Right cardiac atrium (tissue), 5 donors: Measurements from ENCODE around the gene CPAMD8. TPM values are rescaled to one million over a fixed set of nuclear protein-coding genes. Genes with fewer than 3 reads are reported as not detected.
A peak's percentile ranks its signal among the peaks of the same experiment; 100 is the strongest.
"Not testable (repeated sequence)": the region's sequence is repeated elsewhere in the genome, so short reads cannot be mapped to it uniquely, and the experiment has no call there.

ENCODE experiments used
- ATAC-seq, 2 donors: fragments of 200-7000 bp; cut with Tn5 transposase; one replicate each; pipeline versions ENCODE4 v1.8.0 to v1.9.1; 2020; ENCODE audit warnings: moderate library complexity in 2 of 2, mild to moderate bottlenecking in 1 of 2
- DNase-seq, 3 donors: peaks; one replicate each; pipeline ENCODE4 v3.0.0-alpha.2; 2020
- H3K27ac ChIP-seq: one replicate; pipeline ENCODE4 v1.5.1; 2013; ENCODE audit warnings: mild to moderate bottlenecking, low read length, control low read depth, moderate library complexity
- H3K27me3 ChIP-seq: one replicate; pipeline ENCODE4 v1.6.1; 2013; ENCODE audit not compliant: control insufficient read depth, insufficient read depth
- H3K4me1 ChIP-seq: one replicate; pipeline ENCODE4 v1.6.1; 2013; ENCODE audit warnings: low read length; ENCODE audit not compliant: control insufficient read depth, insufficient read depth
- H3K4me3 ChIP-seq: one replicate; pipeline ENCODE4 v1.5.1; 2013; ENCODE audit warnings: low read length, control low read depth
- H3K9me3 ChIP-seq: one replicate; pipeline ENCODE4 v1.6.1; 2013; ENCODE audit warnings: low read length; ENCODE audit not compliant: control insufficient read depth
- WGBS: extraction: QIAGEN DNeasy Blood & Tissue Kit; methylation state at CpG from one replicate; pipeline ENCODE4 v1.1.7; 2013; 5-methylcytosine and 5-hydroxymethylcytosine counted together
- intact Hi-C, 4 donors: fragments of 100-400 bp; cut with DNase I; formaldehyde crosslinking; loops; one replicate each; pipeline versions ENCODE4 v1.11.0 to v1.14.0; 2022 to 2023
- polyA plus RNA-seq: library from polyadenylated mRNA; stranded (reverse); fragments of 200-250 nt; gene quantifications from one replicate; pipeline ENCODE4 v1.2.3, GENCODE V29; 2013
- total RNA-seq, 4 donors: library from RNA; stranded (reverse); fragmentation: NEBNext Ultra II Directional; extraction: Animal tissue kit (Norgen Biotek cat#: 25700); gene quantifications; one replicate each; pipeline ENCODE4 v1.2.1, GENCODE V29; 2021
- donor health status: healthy with polysubstance abuse.
- donor health status: DM: no; HTN: yes; CAD: no.
- donor health status: DM: no; HTN: no; CAD: no.
- donor health status: DM: no; HTN: yes; CAD: no; lungs with severe emphysema.
- donor health status: DM: yes; HTN: yes; CAD: no.

The CPAMD8 gene
- total and polyA plus RNA-seq, 5 donors, result 2.4 to 19.7 (median 9.6) TPM

GRCh38 chr19:16882146-16882545 is 144.5 kb downstream of the CPAMD8 start:
- no peak overlapping the region for H3K27ac ChIP-seq
- H3K9me3 ChIP-seq, result no peaks in the 10 kb centered on the region
- no peaks in the 10 kb centered on the region for H3K27me3 ChIP-seq
- intact Hi-C loops, result no loop called here
- ATAC-seq, result no peak
- peaks cover under 1% of the 10 kb centered on the region for H3K4me1 ChIP-seq
- 94% methylated on average over 3 of the region's 3 CpGs for WGBS
- DNase-seq, result no peak
- no peak overlapping the region for H3K4me3 ChIP-seq

DNA sequence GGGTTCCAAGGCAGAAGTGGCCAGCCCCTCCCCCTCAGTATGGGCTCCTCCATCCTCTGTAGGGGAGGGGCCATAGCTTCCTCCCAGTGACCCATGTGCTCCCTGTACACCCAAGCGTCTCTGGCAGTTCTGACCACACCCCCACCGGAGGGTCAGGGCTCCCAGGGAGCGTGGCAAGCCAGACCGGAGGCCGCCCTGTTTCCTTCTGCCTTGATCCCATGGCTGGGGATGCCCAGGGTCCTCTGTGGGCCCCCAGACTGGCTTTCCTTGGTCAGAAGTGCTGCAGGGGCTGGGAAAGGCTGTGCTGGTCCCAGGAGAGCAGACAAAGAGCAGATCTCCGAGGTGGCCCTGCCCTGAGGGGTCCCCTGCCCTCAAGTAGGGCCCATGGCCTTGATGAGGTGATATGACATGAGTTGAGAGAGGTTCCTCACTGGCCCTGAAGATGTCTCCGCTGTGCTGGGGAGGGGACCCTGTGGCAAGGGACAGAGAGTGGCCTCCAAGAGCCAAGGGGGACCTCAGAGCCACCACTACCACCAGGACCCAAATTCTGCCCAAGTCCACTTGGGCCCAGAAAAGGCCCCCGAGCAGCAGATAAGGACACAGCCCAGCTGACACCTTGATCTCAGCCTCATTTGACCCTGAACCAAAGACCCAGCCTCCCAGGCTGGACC is 145.6 kb downstream of the CPAMD8 start:
- WGBS, result 93% methylated on average over 8 of the region's 8 CpGs
- ATAC-seq (no peak), DNase-seq (peak in 2 of 3 donors; percentile 5 to 41)
- H3K27me3 ChIP-seq, result no peaks in the 10 kb centered on the region
- intact Hi-C loops, result no loop called here
- no peak overlapping the region for H3K27ac ChIP-seq
- no peaks in the 10 kb centered on the region for H3K9me3 ChIP-seq
- H3K4me1 ChIP-seq, result no peaks in the 10 kb centered on the region
- H3K4me3 ChIP-seq, result no peak overlapping the region

DNA sequence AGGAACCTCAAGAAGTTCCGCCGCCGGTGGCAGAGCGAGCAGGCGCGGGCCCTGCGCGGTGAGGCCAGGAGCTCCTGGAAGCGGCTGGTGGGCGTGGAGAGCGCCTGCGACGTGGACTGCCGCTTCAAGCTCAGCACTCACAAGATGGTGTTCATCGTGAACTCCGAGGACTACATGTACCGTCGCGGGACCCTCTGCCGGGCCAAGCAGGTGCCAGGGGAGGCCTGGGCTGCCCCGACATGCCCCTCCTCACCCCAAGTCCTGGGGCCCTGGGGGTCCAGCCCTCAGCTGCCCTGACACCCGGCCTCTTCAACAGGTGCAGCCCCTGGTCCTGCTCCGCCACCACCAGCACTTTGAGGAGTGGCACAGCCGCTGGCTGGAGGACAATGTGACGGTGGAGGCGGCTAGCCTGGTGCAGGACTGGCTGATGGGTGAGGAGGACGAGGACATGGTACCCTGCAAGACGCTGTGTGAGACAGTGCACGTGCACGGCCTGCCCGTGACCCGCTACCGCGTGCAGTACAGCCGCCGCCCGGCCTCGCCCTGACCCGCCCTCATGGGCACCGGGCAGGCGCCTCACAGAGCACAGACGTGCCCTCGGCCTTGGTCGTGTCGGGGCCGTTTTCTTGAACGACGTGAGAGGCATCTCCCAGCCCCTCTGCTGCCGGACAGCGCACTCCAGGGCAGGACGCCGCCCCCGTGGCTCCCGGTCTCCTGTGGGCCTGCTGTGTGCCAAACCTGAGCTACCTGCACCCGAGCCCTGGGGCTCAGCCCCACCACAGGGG is 148.2 kb downstream of the CPAMD8 start:
- H3K27ac ChIP-seq, result no peak overlapping the region
- ATAC-seq, result peak; percentile 4 to 17

GRCh38 chr19:16877581-16877980 is 149.0 kb downstream of the CPAMD8 start:
- Histone ChIP-seq H3K4me1 (no peaks in the 10 kb centered on the region), H3K4me3 (no peak overlapping the region), H3K27me3 (no peaks in the 10 kb centered on the region), H3K27ac (no peak overlapping the region), H3K9me3 (no peaks in the 10 kb centered on the region)
- intact Hi-C loops, result no loop called here
- DNase-seq (peak in 1 of 3 donors; percentile 28), ATAC-seq (no peak)
- WGBS, result 84% methylated on average over 11 of the region's 11 CpGs

More for the DNA sequence above, 148.2 kb downstream of the CPAMD8 start:
- H3K9me3 ChIP-seq, result no peaks in the 10 kb centered on the region
- no peak overlapping the region for H3K4me3 ChIP-seq
- H3K4me1 ChIP-seq, result no peaks in the 10 kb centered on the region
- 96% methylated on average over 55 of the region's 55 CpGs for WGBS
- peak in 1 of 3 donors; percentile 49 for DNase-seq
- no peaks in the 10 kb centered on the region for H3K27me3 ChIP-seq
- intact Hi-C loops, result no loop called here

- ATAC-seq, result peak; percentile 7 to 27
- H3K4me3 ChIP-seq, result no peak overlapping the region
- no peak overlapping the region for H3K27ac ChIP-seq
- WGBS, result 64% methylated on average over 12 of the region's 12 CpGs
- H3K4me1 ChIP-seq, result no peaks in the 10 kb centered on the region
- intact Hi-C loops, result no loop called here
- no peaks in the 10 kb centered on the region for H3K9me3 ChIP-seq
- peak in 1 of 3 donors; percentile 54 for DNase-seq
- no peaks in the 10 kb centered on the region for H3K27me3 ChIP-seq
These were observed 149.7 kb downstream of the CPAMD8 start for GRCh38 chr19:16876904-16877361.

GRCh38 chr19:16875584-16876555 is 150.7 kb downstream of the CPAMD8 start:
- Histone ChIP-seq H3K27ac (peak overlapping the region; percentile 10), H3K4me3 (no peak overlapping the region), H3K4me1 (no peaks in the 10 kb centered on the region), H3K9me3 (no peaks in the 10 kb centered on the region), H3K27me3 (no peaks in the 10 kb centered on the region)
- 93% methylated on average over 39 of the region's 39 CpGs for WGBS
- peak in 1 of 3 donors; percentile 30 for DNase-seq
- intact Hi-C loops, result no loop called here
- ATAC-seq, result no peak

DNA sequence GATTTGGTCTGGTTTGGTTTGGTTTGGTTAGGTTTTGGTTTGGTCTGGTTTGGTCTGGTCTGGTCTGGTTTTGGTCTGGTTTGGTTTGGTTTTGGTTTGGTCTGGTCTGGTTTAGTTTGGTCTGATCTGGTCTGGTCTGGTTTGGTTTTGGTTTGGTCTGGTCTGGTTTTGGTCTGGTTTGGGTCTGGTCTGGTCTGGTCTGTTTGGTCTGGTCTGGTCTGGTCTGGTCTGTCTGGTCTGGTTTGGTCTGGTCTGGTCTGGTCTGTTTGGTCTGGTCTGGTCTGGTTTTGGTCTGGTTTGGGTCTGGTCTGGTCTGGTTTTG is 151.7 kb downstream of the CPAMD8 start:
- H3K9me3 ChIP-seq, intact Hi-C loops, DNase-seq, H3K27ac ChIP-seq, ATAC-seq, H3K4me1 ChIP-seq, H3K27me3 ChIP-seq, H3K4me3 ChIP-seq: not testable (repeated sequence)

DNA sequence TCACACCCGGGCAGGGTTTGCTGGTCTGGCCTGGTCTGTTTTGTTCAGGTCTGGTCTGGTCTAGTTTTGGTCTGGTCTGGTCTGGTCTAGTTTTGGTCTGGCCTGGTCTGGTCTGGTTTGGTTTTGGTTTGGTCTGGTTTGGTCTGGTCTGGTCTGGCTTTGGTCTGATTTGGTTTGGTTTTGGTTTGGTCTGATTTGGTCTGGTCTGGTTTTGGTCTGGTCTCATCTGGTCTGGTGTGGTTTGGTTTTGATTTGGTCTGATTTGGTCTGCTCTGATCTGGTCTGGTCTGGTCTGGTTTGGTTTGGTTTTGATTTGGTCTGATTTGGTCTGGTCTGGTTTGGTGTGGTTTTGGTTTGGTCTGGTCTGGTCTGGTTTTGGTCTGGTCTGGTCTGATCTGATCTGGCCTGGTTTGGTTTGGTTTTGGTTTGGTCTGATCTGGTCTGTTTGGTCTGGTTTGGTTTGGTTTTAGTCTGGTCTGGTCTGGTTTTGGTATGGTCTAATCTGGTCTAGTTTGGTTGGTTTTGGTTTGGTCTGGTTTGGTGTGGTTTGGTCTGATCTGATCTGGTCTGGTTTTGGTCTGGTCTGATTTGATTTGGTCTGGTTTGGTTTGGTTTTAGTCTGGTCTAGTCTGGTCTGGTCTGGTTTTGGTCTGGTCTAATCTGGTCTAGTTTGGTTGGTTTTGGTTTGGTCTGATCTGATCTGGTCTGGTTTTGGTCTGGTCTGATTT is 152.2 kb downstream of the CPAMD8 start:
- 93% methylated on average over 1 of the region's 1 CpG for WGBS
- H3K27ac ChIP-seq, result no peak overlapping the region
- ATAC-seq, result no peak
- intact Hi-C loops, result no loop called here
- no peak overlapping the region for H3K4me3 ChIP-seq
- DNase-seq, result no peak
- H3K9me3 ChIP-seq, result no peaks in the 10 kb centered on the region
- no peaks in the 10 kb centered on the region for H3K27me3 ChIP-seq
- no peaks in the 10 kb centered on the region for H3K4me1 ChIP-seq

GRCh38 chr19:16873594-16873993 is 153.0 kb downstream of the CPAMD8 start:
- no peak overlapping the region for H3K27ac ChIP-seq
- WGBS, result 95% methylated on average over 3 of the region's 3 CpGs
- no peaks in the 10 kb centered on the region for H3K9me3 ChIP-seq
- intact Hi-C loops, result no loop called here
- ATAC-seq, result no peak
- no peaks in the 10 kb centered on the region for H3K4me1 ChIP-seq
- H3K27me3 ChIP-seq, result no peaks in the 10 kb centered on the region
- peak in 2 of 3 donors; percentile 5 to 16 for DNase-seq
- no peak overlapping the region for H3K4me3 ChIP-seq

- no peak for ATAC-seq
- DNase-seq, result peak in 1 of 3 donors; percentile 52
- intact Hi-C loops, result no loop called here
- no peaks in the 10 kb centered on the region for H3K4me1 ChIP-seq
- no peaks in the 10 kb centered on the region for H3K9me3 ChIP-seq
- no peak overlapping the region for H3K27ac ChIP-seq
- WGBS, result 93% methylated on average over 21 of the region's 21 CpGs
- H3K4me3 ChIP-seq, result no peak overlapping the region
- H3K27me3 ChIP-seq, result no peaks in the 10 kb centered on the region
These were observed 153.9 kb downstream of the CPAMD8 start for GRCh38 chr19:16872728-16873127.
